ENCODE results near the gene MTX2. TPM values are rescaled to one million over a fixed set of nuclear protein-coding genes. Genes with fewer than 3 reads are reported as not detected.

The MTX2 gene
- total and polyA plus RNA-seq, 10 of the 15 experiments (the other 5 are each of a cell fraction or from before 2014, with no cell fraction given): 15.7 to 78.1 (median 55.0) TPM

DNA sequence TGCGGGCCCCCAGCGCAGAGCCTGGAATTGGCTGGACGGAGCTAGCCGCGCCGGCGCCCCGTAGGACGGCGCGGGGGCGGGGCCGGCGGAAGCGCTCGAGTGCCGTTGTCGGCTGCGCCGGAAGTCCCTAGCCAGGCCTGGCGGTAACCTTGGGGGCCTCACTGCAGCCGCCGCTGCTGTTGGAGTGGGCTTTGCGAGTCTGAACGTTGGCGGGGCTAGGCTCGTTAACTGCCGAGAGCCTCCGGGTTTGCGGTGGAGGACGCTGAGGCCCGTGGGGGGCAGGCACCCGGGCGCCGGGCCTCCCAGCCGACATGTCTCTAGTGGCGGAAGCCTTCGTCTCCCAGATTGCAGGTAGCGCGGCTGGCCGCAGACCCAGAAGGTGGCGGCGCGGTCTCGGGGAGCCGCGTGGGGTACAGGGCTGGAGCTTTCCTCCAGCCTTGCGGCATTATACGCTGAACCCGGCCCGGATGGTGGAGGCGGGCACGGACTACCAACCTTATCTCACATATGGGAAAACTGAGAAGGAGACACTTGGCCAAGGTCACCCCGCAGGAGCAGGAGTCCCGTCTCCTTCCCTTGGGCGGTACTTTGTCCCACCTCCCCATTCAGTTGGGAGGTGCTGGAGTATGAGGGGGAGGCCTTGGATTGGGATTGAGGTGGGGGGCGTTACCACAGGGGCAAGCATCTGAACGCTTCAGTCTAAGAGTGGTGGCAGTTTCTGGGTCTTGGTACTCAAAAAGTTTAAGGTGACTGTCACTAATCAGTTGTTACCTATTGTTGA is at the start of gene MTX2 (continued):
- TF ChIP-seq, protein P1, sequence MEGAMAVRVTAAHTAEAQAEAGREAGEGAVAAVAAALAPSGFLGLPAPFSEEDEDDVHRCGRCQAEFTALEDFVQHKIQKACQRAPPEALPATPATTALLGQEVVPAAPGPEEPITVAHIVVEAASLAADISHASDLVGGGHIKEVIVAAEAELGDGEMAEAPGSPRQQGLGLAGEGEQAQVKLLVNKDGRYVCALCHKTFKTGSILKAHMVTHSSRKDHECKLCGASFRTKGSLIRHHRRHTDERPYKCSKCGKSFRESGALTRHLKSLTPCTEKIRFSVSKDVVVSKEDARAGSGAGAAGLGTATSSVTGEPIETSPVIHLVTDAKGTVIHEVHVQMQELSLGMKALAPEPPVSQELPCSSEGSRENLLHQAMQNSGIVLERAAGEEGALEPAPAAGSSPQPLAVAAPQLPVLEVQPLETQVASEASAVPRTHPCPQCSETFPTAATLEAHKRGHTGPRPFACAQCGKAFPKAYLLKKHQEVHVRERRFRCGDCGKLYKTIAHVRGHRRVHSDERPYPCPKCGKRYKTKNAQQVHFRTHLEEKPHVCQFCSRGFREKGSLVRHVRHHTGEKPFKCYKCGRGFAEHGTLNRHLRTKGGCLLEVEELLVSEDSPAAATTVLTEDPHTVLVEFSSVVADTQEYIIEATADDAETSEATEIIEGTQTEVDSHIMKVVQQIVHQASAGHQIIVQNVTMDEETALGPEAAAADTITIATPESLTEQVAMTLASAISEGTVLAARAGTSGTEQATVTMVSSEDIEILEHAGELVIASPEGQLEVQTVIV (IDR thresholded peaks at IDR 0.05; ENCODE audit: borderline replicate concordance, partially characterized antibody): peak; percentile 13
- TF ChIP-seq IKZF2 (IDR thresholded peaks at IDR 0.05) (peak in 1 of 2 experiments; percentile 33; a peak in 2 of 4 replicates), SREBF2 (IDR thresholded peaks at IDR 0.05; ENCODE audit: low read length) (no peak), ZNF207 (IDR thresholded peaks at IDR 0.05; ENCODE audit: borderline replicate concordance) (peak; percentile 70; the same call in 1 of the 2 replicates)
- TF ChIP-seq, protein P2, sequence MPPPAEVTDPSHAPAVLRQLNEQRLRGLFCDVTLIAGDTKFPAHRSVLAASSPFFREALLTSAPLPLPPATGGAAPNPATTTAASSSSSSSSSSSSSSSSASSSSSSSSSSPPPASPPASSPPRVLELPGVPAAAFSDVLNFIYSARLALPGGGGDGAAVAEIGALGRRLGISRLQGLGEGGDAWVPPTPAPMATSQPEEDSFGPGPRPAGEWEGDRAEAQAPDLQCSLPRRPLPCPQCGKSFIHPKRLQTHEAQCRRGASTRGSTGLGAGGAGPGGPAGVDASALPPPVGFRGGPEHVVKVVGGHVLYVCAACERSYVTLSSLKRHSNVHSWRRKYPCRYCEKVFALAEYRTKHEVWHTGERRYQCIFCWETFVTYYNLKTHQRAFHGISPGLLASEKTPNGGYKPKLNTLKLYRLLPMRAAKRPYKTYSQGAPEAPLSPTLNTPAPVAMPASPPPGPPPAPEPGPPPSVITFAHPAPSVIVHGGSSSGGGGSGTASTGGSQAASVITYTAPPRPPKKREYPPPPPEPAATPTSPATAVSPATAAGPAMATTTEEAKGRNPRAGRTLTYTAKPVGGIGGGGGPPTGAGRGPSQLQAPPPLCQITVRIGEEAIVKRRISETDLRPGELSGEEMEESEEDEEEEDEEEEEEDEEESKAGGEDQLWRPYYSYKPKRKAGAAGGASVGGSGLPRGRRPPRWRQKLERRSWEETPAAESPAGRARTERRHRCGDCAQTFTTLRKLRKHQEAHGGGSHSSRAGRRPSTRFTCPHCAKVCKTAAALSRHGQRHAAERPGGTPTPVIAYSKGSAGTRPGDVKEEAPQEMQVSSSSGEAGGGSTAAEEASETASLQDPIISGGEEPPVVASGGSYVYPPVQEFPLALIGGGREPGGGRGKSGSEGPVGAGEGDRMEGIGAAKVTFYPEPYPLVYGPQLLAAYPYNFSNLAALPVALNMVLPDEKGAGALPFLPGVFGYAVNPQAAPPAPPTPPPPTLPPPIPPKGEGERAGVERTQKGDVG (CRISPR knock-in tag; IDR thresholded peaks at IDR 0.05): no peak

DNA sequence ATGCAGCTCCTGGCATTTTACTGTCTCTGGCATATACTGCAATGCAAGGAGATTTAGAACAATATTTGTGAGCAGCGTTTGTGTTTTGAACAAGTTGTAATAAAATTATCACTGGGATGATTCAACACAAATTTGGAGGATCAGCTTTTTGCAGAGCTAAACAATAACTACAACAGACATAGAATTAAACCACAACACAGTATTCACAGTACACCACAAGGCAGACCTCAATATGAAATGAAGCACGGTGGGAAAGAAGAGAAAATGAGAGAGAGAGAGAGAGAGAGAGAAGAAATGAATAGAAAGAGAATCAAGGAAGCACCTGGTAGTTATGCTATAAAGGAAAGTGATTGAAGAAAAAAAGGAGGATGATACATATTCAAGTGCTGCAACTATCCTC is 41.4 kb upstream of the MTX2 start:
- in situ Hi-C loops (cut with MboI) (no loop called here), intact Hi-C loops (cut with micrococcal nuclease; ENCODE audit: unreplicated experiment) (no loop called here)
- CTCF ChIA-PET: no interaction called here
- no peak for DNase-seq (ENCODE audit: low read depth, low spot score)
- 26% methylated on average over 2 of the region's 2 CpGs for WGBS (ENCODE audit: insufficient coverage, insufficient replicate concordance, low lambda C conversion rate, missing lambda C conversion rate)
- RAD21 ChIA-PET (ENCODE audit: unreplicated experiment): no interaction called here
- no peaks in the 10 kb centered on the region for H3K4me1 ChIP-seq (ENCODE audit: control insufficient read depth, insufficient read depth, low read length)
- H2AFZ ChIP-seq (ENCODE audit: control insufficient read depth, low read depth, low read length): no peak overlapping the region
- POLR2A ChIA-PET: no interaction called here
- no peaks in the 10 kb centered on the region for H3K27me3 ChIP-seq (replicated peaks in 1 of 2; ENCODE audit: control insufficient read depth in 2 of 2, insufficient read depth in 2 of 2, low read length in 1 of 2)
- no peak for FAIRE-seq
- H4K20me1 ChIP-seq (ENCODE audit: control insufficient read depth, insufficient read depth): no peaks in the 10 kb centered on the region
- no TSS peak for BruUV-seq (replicated peaks)
- no peak overlapping the region for H3K4me3 ChIP-seq
- H3K4me2 ChIP-seq (ENCODE audit: control insufficient read depth, insufficient read depth): no peak overlapping the region
- SMC1A ChIA-PET (ENCODE audit: uncharacterized antibody, unreplicated experiment): interaction anchor here (0.6 to 1.1 kb wide), 2 partner anchors 12 to 422 kb away, joined by 3 to 6 read pairs; no protein-coding TSS in a partner anchor
- no peak for ATAC-seq
- no peak overlapping the region for H3K9ac ChIP-seq (ENCODE audit: control insufficient read depth, insufficient read depth, low read length)
- H3K27ac ChIP-seq (ENCODE audit: control insufficient read depth, insufficient read depth): no peak overlapping the region
- H3K9me3 ChIP-seq (replicated peaks; ENCODE audit: control insufficient read depth, insufficient read depth, low read length): no peaks in the 10 kb centered on the region
- no peaks in the 10 kb centered on the region for H3K36me3 ChIP-seq (ENCODE audit: control insufficient read depth in 2 of 2, insufficient read depth in 2 of 2, low read length in 1 of 2)
- H3K79me2 ChIP-seq (ENCODE audit: control insufficient read depth, insufficient read depth, low read length): no peaks in the 10 kb centered on the region
- TF ChIP-seq JUNB (IDR thresholded peaks at IDR 0.05) (no peak), GABPA (IDR thresholded peaks at IDR 0.05; ENCODE audit: low read depth) (no peak), CHD4 (IDR thresholded peaks at IDR 0.05) (no peak), IKZF1 (conservative IDR thresholded peaks at IDR 0.05) (no peak), ZNF24 (IDR thresholded peaks at IDR 0.05) (no peak), PML (IDR thresholded peaks at IDR 0.05; ENCODE audit: low read length) (no peak), FOS (IDR thresholded peaks at IDR 0.05; ENCODE audit: borderline replicate concordance, extremely low read depth, insufficient read length) (no peak)
- TF ChIP-seq, protein P3, sequence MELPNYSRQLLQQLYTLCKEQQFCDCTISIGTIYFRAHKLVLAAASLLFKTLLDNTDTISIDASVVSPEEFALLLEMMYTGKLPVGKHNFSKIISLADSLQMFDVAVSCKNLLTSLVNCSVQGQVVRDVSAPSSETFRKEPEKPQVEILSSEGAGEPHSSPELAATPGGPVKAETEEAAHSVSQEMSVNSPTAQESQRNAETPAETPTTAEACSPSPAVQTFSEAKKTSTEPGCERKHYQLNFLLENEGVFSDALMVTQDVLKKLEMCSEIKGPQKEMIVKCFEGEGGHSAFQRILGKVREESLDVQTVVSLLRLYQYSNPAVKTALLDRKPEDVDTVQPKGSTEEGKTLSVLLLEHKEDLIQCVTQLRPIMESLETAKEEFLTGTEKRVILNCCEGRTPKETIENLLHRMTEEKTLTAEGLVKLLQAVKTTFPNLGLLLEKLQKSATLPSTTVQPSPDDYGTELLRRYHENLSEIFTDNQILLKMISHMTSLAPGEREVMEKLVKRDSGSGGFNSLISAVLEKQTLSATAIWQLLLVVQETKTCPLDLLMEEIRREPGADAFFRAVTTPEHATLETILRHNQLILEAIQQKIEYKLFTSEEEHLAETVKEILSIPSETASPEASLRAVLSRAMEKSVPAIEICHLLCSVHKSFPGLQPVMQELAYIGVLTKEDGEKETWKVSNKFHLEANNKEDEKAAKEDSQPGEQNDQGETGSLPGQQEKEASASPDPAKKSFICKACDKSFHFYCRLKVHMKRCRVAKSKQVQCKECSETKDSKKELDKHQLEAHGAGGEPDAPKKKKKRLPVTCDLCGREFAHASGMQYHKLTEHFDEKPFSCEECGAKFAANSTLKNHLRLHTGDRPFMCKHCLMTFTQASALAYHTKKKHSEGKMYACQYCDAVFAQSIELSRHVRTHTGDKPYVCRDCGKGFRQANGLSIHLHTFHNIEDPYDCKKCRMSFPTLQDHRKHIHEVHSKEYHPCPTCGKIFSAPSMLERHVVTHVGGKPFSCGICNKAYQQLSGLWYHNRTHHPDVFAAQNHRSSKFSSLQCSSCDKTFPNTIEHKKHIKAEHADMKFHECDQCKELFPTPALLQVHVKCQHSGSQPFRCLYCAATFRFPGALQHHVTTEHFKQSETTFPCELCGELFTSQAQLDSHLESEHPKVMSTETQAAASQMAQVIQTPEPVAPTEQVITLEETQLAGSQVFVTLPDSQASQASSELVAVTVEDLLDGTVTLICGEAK (IDR thresholded peaks at IDR 0.05; ENCODE audit: borderline replicate concordance): no peak
